Neuronal stem cell (in vitro differentiated cells): ENCODE measurements around the gene GPR162.

Source experiments
- DNase-seq: peaks from one replicate; pipeline ENCODE4 v3.0.0-alpha.2; 2013; ENCODE audit warnings: low spot score
- H2AFZ ChIP-seq: one replicate; pipeline ENCODE4 v1.6.1; 2013; ENCODE audit warnings: mild to moderate bottlenecking, low read length, inconsistent platforms
- H2AK5ac ChIP-seq: 2 replicates; pipeline ENCODE4 v1.6.1; 2013; ENCODE audit warnings: low read depth, mild to moderate bottlenecking, inconsistent platforms, low read length, moderate library complexity, mixed read lengths
- H2BK120ac ChIP-seq: 2 replicates; pipeline ENCODE4 v1.6.1; 2013; ENCODE audit warnings: low read depth, mild to moderate bottlenecking, inconsistent platforms, low read length, moderate library complexity, mixed read lengths
- H2BK12ac ChIP-seq: one replicate; pipeline ENCODE4 v1.6.1; 2013; ENCODE audit warnings: low read length, inconsistent platforms
- H2BK15ac ChIP-seq: 2 replicates; pipeline ENCODE4 v1.6.1; 2013; ENCODE audit warnings: mild to moderate bottlenecking, low read length, inconsistent platforms, mixed read lengths
- H2BK5ac ChIP-seq: one replicate; pipeline ENCODE4 v1.6.1; 2013; ENCODE audit warnings: inconsistent platforms, mild to moderate bottlenecking, low read length, moderate library complexity
- H3K14ac ChIP-seq: one replicate; pipeline ENCODE4 v1.6.1; 2013; ENCODE audit warnings: low read length, inconsistent platforms
- H3K18ac ChIP-seq: 2 replicates; pipeline ENCODE4 v1.6.1; 2013; ENCODE audit warnings: low read length, inconsistent platforms
- H3K23ac ChIP-seq: 2 replicates; pipeline ENCODE4 v1.6.1; 2013; ENCODE audit warnings: low read depth, mild to moderate bottlenecking, mixed read lengths, low read length, inconsistent platforms; ENCODE audit not compliant: poor library complexity
- H3K27ac ChIP-seq: replicated peaks from 3 replicates; pipeline ENCODE4 v1.5.1; 2013; ENCODE audit warnings: low read length, inconsistent platforms
- H3K27me3 ChIP-seq, 3 experiments: 2 replicates each; pipeline ENCODE4 v1.6.1; 2013; ENCODE audit warnings: low read length in 3 of 3, mild to moderate bottlenecking in 2 of 3, inconsistent platforms in 1 of 3, low read depth in 1 of 3, mixed read lengths in 1 of 3, moderate library complexity in 1 of 3; ENCODE audit not compliant: control insufficient read depth in 3 of 3, insufficient read depth in 3 of 3
- H3K36me3 ChIP-seq, 2 donors: replicated peaks in 1 of 2; 2 replicates each; pipeline ENCODE4 v1.6.1; 2013; ENCODE audit warnings: low read length in 2 of 2; ENCODE audit not compliant: control insufficient read depth in 2 of 2, insufficient read depth in 2 of 2
- H3K4ac ChIP-seq: 2 replicates; pipeline ENCODE4 v1.6.1; 2013; ENCODE audit warnings: inconsistent platforms, mild to moderate bottlenecking, low read length, moderate library complexity
- H3K4me1 ChIP-seq, 2 donors: 1 replicate in 1 of 2; 2 replicates in 1 of 2; pipeline ENCODE4 v1.6.1; 2013; ENCODE audit warnings: low read length in 2 of 2, low read depth in 1 of 2; ENCODE audit not compliant: control insufficient read depth in 2 of 2, insufficient read depth in 1 of 2
- H3K4me2 ChIP-seq: one replicate; pipeline ENCODE4 v1.6.1; 2013; ENCODE audit warnings: mild to moderate bottlenecking, low read length, inconsistent platforms; ENCODE audit not compliant: insufficient read depth, poor library complexity, severe bottlenecking
- H3K4me3 ChIP-seq, 2 donors: 2 replicates each; pipeline ENCODE4 v1.5.1; 2013; ENCODE audit warnings: low read length in 2 of 2, mild to moderate bottlenecking in 2 of 2, inconsistent platforms in 1 of 2, moderate library complexity in 1 of 2
- H3K79me1 ChIP-seq: one replicate; pipeline ENCODE4 v1.6.1; 2013; ENCODE audit warnings: low read depth, mild to moderate bottlenecking, inconsistent platforms, low read length, moderate library complexity
- H3K9ac ChIP-seq: one replicate; pipeline ENCODE4 v1.6.1; 2013; ENCODE audit warnings: mild to moderate bottlenecking, low read depth, low read length, inconsistent platforms; ENCODE audit not compliant: poor library complexity
- H3K9me3 ChIP-seq, 2 donors: replicated peaks in 1 of 2; 2 replicates each; pipeline versions ENCODE3 to v1.6.1; 2013; ENCODE audit warnings: low read length in 2 of 2, mild to moderate bottlenecking in 2 of 2, inconsistent platforms in 1 of 2, low read depth in 1 of 2, mixed read lengths in 1 of 2, moderate library complexity in 1 of 2; ENCODE audit not compliant: control insufficient read depth in 2 of 2, insufficient read depth in 1 of 2
- H4K8ac ChIP-seq: one replicate; pipeline ENCODE4 v1.6.1; 2013; ENCODE audit warnings: low read depth, mild to moderate bottlenecking, inconsistent platforms, low read length, moderate library complexity
- H4K91ac ChIP-seq: one replicate; pipeline ENCODE4 v1.6.1; 2013; ENCODE audit warnings: low read length, low read depth, mild to moderate bottlenecking, inconsistent platforms; ENCODE audit not compliant: poor library complexity
- WGBS, 2 donors: extraction: QIAGEN DNeasy Blood & Tissue Kit; methylation state at CpG; one replicate each; pipeline ENCODE4 v1.1.7; 2013; ENCODE audit warnings: missing lambda C conversion rate in 2 of 2, mixed read lengths in 1 of 2; ENCODE audit not compliant: insufficient read length in 2 of 2, insufficient replicate concordance in 1 of 2; ENCODE audit errors: extremely low coverage in 2 of 2; 5-methylcytosine and 5-hydroxymethylcytosine counted together

The GPR162 gene

DNA sequence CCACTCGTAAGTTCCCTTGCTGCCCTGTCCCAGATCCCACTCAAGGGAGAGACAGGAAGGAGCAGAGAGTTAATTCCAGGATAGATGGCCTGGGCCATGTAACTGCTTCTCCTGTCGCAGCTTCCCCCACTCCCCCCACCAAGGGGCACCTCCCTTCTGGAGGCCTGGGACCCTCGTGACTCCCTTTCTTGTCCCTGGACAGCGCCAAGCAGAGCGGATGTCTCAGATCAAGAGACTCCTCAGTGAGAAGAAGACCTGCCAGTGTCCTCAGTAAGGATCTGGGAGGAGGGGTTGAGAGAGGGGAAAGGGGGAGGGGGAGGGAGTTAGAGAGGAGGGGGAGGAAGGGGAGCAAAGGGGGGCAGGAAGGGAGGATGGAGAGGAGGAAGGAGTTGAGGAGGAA is 3.0 kb upstream of the GPR162 start:
- H3K27ac ChIP-seq = peak overlapping the region; percentile 64
- H2BK15ac ChIP-seq = peak overlapping the region; percentile 86
- H2BK12ac ChIP-seq = no peak overlapping the region
- no peaks in the 10 kb centered on the region for H3K27me3 ChIP-seq
- no peak overlapping the region for H3K4ac ChIP-seq
- H3K4me3 ChIP-seq = no peak overlapping the region
- no peak overlapping the region for H3K14ac ChIP-seq
- H3K9me3 ChIP-seq = peaks cover 0 to 4% of the 10 kb centered on the region in 2 donors
- DNase-seq = no peak
- H3K23ac ChIP-seq = no peak overlapping the region
- H3K9ac ChIP-seq = no peak overlapping the region
- H2AK5ac ChIP-seq = peak overlapping the region; percentile 72
- H3K79me1 ChIP-seq = peaks cover 2% of the 10 kb centered on the region
- peak overlapping the region; percentile 91 for H3K18ac ChIP-seq
- no peaks in the 10 kb centered on the region for H3K36me3 ChIP-seq
- peak overlapping the region; percentile 16 for H2BK120ac ChIP-seq
- no peak overlapping the region for H2AFZ ChIP-seq
- no peak overlapping the region for H4K8ac ChIP-seq
- H3K4me2 ChIP-seq = peak overlapping the region; percentile 20
- H3K4me1 ChIP-seq = peaks cover 39 to 52% of the 10 kb centered on the region in 2 donors
- H4K91ac ChIP-seq = no peak overlapping the region
- H2BK5ac ChIP-seq = no peak overlapping the region
- no CpG with 5 or more reads among the region's 5 CpGs for WGBS, 2 donors

DNA sequence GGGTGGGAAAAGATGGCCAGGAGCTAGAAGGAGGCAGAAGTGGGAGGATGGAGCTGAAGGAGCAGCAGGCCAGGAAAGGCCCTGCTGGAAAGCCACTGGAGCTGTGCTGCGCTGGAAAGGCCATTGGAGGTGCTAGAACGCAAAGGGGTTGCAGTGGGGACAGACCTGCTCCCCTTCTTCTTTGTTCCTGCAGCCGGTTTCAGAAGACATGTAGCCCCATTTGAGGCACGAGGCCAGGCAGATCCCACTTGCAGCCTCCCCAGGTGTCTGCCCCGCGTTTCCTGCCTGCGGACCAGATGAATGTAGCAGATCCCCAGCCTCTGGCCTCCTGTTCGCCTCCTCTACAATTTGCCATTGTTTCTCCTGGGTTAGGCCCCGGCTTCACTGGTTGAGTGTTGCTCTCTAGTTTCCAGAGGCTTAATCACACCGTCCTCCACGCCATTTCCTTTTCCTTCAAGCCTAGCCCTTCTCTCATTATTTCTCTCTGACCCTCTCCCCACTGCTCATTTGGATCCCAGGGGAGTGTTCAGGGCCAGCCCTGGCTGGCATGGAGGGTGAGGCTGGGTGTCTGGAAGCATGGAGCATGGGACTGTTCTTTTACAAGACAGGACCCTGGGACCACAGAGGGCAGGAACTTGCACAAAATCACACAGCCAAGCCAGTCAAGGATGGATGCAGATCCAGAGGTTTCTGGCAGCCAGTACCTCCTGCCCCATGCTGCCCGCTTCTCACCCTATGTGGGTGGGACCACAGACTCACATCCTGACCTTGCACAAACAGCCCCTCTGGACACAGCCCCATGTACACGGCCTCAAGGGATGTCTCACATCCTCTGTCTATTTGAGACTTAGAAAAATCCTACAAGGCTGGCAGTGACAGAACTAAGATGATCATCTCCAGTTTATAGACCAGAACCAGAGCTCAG is 2.3 kb upstream of the GPR162 start:
- Histone ChIP-seq H3K23ac (no peak overlapping the region), H3K18ac (peak overlapping the region; percentile 27), H4K8ac (no peak overlapping the region), H3K36me3 (peaks cover 0 to 5% of the 10 kb centered on the region in 2 donors), H2AFZ (peak overlapping the region; percentile 18), H3K79me1 (peaks cover 6% of the 10 kb centered on the region), H3K4me1 (peaks cover 39 to 52% of the 10 kb centered on the region in 2 donors), H3K4ac (no peak overlapping the region), H4K91ac (peak overlapping the region; percentile 31), H3K4me2 (no peak overlapping the region), H2BK15ac (peak overlapping the region; percentile 3), H3K27me3 (no peaks in the 10 kb centered on the region), H3K4me3 (no peak overlapping the region), H3K9ac (peak overlapping the region; percentile 36), H3K14ac (no peak overlapping the region), H2BK120ac (peak overlapping the region; percentile 75), H2BK5ac (no peak overlapping the region), H3K9me3 (peaks cover 0 to 7% of the 10 kb centered on the region in 2 donors), H2BK12ac (no peak overlapping the region), H3K27ac (peak overlapping the region; percentile 61), H2AK5ac (peak overlapping the region; percentile 22)
- no CpG with 5 or more reads among the region's 13 CpGs for WGBS, 2 donors
- DNase-seq = no peak

DNA sequence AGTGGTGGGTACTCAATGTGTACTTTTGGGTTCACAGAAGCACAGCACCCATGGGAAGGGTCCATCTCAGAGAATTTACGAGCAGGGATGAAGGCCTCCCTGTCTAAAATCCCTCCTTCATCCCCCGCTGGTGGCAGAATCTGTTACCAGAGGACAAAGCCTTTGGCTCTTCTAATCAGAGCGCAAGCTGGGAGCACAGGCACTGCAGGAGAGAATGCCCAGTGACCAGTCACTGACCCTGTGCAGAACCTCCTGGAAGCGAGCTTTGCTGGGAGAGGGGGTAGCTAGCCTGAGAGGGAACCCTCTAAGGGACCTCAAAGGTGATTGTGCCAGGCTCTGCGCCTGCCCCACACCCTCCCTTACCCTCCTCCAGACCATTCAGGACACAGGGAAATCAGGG is 1.5 kb upstream of the GPR162 start:
- H4K91ac ChIP-seq = no peak overlapping the region
- no peak overlapping the region for H2BK15ac ChIP-seq
- no peak overlapping the region for H2AFZ ChIP-seq
- DNase-seq = no peak
- no peak overlapping the region for H4K8ac ChIP-seq
- WGBS, 2 donors = no CpG with 5 or more reads among the region's 5 CpGs
- peaks cover 6% of the 10 kb centered on the region for H3K79me1 ChIP-seq
- H3K27me3 ChIP-seq = no peaks in the 10 kb centered on the region
- H3K23ac ChIP-seq = no peak overlapping the region
- peaks cover 0 to 7% of the 10 kb centered on the region in 2 donors for H3K9me3 ChIP-seq
- H3K14ac ChIP-seq = no peak overlapping the region
- H3K4ac ChIP-seq = no peak overlapping the region
- no peak overlapping the region for H2BK12ac ChIP-seq
- H3K36me3 ChIP-seq = peaks cover 0 to 5% of the 10 kb centered on the region in 2 donors
- no peak overlapping the region for H2BK120ac ChIP-seq
- no peak overlapping the region for H2AK5ac ChIP-seq
- no peak overlapping the region for H2BK5ac ChIP-seq
- H3K9ac ChIP-seq = no peak overlapping the region
- H3K18ac ChIP-seq = peak overlapping the region; percentile 32
- no peak overlapping the region for H3K4me2 ChIP-seq
- peak overlapping the region; percentile 81 for H3K27ac ChIP-seq
- peak overlapping the region in 1 of 2 donors; percentile 62 for H3K4me3 ChIP-seq
- H3K4me1 ChIP-seq = peaks cover 40 to 54% of the 10 kb centered on the region in 2 donors

DNA sequence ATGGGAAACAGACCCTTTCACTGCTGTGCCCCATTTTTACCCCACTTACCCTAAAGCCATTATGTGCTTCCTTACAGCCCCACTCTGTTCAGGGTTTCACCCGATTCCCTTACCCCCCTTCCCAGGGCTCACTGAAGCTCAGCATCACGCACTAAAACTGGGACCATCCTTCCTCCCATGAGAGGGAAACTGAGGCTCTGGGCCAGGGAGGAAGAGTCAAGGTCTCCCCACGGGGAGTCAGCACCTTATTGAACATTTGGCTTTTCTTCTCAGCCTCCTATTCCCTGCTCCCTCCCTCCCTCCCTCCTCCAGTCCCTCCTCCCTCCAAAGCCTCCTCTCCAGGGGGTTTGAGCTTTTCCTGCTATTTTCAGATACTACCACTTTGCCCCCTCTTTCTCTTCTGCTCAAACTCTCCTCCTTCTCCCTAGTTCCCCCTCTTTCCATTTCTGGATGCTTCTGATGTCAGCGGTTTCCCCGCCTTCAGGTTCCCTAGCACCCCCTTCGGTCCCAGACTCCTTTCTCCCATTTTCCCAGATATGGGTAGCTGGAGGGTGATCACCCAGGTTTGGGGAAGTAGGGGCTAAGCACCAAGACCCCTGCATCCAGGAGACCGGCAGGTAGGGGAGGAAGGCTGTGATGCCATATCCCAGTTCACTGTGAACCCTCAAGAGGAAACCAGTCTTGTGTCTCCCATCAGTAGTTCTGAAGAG is 960 bp downstream of the GPR162 start:
- Histone ChIP-seq H3K23ac (no peak overlapping the region), H2BK5ac (peak overlapping the region; percentile 92), H3K9ac (peak overlapping the region; percentile 91), H3K4me3 (peak overlapping the region; percentile 62 to 77), H3K27ac (peak overlapping the region; percentile 38), H3K79me1 (peaks cover 11% of the 10 kb centered on the region), H3K4me2 (peak overlapping the region; percentile 77), H3K27me3 (no peaks in the 10 kb centered on the region), H2AK5ac (peak overlapping the region; percentile 95), H3K36me3 (peaks cover 0 to 5% of the 10 kb centered on the region in 2 donors), H3K9me3 (peaks cover 0 to 7% of the 10 kb centered on the region in 2 donors), H4K8ac (no peak overlapping the region), H3K18ac (peak overlapping the region; percentile 94), H3K14ac (peak overlapping the region; percentile 12), H2AFZ (no peak overlapping the region), H2BK120ac (peak overlapping the region; percentile 77), H3K4ac (no peak overlapping the region), H2BK12ac (no peak overlapping the region), H2BK15ac (peak overlapping the region; percentile 23), H4K91ac (no peak overlapping the region), H3K4me1 (peaks cover 45 to 62% of the 10 kb centered on the region in 2 donors)
- no peak for DNase-seq
- WGBS, 2 donors = no CpG with 5 or more reads among the region's 7 CpGs
